ENCODE measurements around the gene HFE. TPM values are rescaled to one million over a fixed set of nuclear protein-coding genes. Genes with fewer than 3 reads are reported as not detected.

The HFE gene
- 18.1 and 25.2 TPM in 2 replicates for total RNA-seq

GRCh38 chr6:26087284-26088115 lies at the start of gene HFE:
HFE (plus strand) TSS chr6:26087429; CDS start chr6:26087441, 12 bp downstream.

Other genes with a start within 250 kb of the HFE start
- not detected in 2 replicates for gene SLC17A3, start 213.2 kb upstream of the HFE start, total RNA-seq
- gene SLC17A2, start 156.7 kb upstream of the HFE start, total RNA-seq: not detected in 2 replicates
- gene TRIM38, start 124.6 kb upstream of the HFE start, total RNA-seq: 10.6 and 11.4 TPM in 2 replicates

Data from hair follicle dermal papilla cell (primary cell).